Measurements from ENCODE around the gene ASPSCR1.

DNA sequence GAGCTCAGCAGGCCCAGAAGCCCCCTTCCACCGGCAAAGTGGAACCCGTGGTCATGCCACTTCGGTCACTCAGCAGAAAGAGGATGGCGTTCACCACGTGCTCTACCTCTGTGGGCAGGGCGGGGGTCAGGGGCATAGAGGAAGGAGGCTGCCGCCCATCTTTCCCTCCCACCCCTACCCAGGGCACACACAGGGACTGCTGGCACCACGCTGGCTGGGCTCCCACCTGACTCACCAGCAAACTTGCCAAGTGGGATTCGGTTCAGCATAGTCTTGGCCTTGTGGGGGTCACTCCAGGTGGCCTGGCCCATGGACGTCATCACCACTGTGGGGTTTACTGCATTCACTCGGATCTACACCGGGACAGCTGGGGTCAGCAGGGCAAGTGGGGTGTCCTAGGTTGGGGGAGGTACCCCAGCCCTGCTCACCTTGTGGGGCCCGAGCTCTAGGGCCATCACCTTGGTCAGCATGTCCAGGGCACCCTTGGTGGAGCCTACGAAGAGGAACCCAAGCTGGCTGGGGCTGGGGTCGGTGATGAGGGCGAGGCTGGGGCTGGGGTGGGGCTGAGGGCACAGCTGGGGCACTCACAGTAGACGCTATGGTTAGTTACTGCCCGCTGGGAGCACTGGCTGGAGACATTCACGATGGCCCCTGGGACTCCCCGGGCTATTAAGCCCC is 58.7 kb downstream of the ASPSCR1 start:
- TF ChIP-seq POLR2A (IDR thresholded peaks at IDR 0.05) (no peak), CTCF (IDR thresholded peaks at IDR 0.05) (no peak), EP300 (IDR thresholded peaks at IDR 0.05) (no peak), POLR2AphosphoS5 (IDR thresholded peaks at IDR 0.05) (no peak)
